HG03095 (cell line): Measurements from ENCODE around the gene CYB5R3.
"Not testable (repeated sequence)": the region's sequence is repeated elsewhere in the genome, so short reads cannot be mapped to it uniquely, and the experiment has no call there.

ENCODE experiments used
- ATAC-seq: cut with Tn5 transposase; IDR thresholded peaks from one replicate; pipeline ENCODE4 v1.9.1; 2021; ENCODE audit warnings: moderate library complexity; ENCODE audit not compliant: unreplicated experiment

Gene CYB5R3

DNA sequence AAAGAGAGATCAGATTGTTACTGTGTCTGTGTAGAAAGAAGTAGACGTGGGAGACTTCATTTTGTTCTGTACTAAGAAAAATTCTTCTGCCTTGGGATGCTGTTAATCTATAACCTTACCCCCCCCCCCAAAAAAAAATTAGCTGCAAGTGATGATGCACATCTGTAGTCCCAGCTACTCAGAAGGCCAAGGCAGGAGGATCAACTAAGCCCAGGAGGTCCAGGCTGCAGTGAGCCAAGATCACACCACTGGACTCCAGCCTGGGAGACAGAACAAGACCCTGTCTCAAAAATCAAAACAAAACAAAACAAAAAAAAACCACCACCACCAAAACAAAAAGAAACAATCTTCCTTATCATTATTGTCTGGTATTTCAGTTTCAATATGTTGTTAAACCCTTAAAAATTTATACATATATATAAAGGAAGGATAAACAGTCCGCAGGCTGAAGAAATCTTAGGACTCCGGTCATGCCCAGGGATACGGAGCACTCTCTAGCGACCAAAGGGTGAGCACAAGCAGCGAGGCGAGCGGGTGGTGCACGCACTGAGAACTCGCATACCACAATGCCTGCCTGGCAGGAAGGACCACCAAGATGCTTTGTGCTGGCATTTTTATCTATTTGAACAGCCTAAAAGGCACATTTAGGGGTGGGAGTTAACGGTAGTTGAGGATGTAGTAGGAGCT, 40.9 kb downstream of the CYB5R3 start:
- no peak for ATAC-seq

DNA sequence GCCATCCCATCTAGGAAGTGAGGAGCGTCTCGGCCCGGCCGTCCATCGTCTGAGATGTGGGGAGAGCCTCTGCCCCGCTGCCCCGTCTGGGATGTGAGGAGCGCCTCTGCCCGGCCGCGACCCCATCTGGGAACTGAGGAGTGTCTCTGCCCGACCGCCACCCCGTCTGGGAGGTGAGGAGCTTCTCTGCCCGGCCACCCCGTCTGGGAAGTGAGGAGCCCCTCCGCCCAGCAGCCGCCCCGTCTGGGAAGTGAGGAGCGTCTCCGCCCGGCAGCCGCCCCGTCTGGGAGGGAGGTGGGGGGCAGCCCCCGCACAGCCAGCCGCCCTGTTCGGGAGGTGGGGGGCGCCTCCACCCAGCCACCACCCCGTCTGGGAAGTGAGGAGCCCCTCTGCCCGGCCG, 41.6 kb downstream of the CYB5R3 start:
- not testable (repeated sequence) for ATAC-seq

DNA sequence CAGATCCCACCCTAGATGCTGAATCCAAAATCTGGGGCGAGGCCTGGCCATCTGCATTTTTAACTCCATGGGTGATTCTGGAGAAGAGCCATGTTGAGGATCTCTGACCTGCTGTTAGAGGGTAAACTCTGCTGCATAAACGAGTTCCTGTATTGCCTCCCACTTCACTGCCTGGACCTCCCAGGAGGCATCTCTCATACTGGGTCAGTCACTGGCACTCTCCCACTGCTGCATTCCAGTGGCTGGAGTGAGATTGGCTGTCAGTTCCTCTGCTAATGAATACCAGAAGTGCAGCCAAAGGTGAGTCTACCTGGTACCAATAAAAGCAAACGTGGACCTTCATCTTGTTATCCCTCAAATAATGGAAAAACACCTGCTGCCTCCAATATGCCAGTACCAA, 44.8 kb downstream of the CYB5R3 start:
- no peak for ATAC-seq

DNA sequence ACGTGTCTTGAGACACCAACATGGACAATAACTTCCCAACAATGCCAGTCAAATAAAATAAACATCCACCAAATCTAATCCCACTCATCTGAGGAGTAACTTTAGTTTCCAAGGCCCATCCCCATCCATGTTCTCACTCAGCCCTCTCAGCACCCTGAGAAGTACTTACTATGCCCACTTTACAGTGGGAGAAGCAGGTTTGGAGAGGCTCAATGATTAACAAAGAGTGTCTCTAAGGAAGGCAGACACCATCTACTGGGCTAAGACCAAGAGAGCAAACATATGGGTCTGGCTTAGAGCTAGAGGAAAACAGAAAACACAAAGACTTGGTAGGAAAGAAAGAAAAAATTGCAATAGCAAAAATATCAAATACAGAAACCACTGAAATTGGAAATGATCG, 45.8 kb downstream of the CYB5R3 start:
- ATAC-seq = no peak

DNA sequence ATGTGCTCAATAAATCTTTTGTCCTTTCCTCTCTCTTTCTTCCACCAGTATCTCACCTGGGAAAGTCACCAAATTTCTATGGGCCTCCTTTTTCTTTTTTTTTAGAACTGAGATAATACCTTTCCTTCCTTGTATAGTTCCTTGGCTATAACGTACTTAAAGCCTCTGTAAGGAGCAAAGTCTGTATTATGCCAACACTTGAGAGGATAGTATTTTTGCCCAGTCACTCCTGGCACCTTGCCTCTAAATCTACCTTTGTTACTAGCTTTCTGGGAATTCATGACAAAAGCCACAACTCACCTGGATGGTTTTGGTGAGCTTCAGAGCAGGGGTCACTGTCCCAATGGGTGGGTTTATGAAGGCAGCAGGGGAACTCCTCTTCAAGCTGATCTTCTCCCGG, 46.7 kb downstream of the CYB5R3 start:
- no peak for ATAC-seq

- ATAC-seq = no peak
Measured at GRCh38 chr22:42601879-42602465, 47.2 kb downstream of the CYB5R3 start.

GRCh38 chr22:42596863-42597530, 52.2 kb downstream of the CYB5R3 start:
- ATAC-seq = no peak

GRCh38 chr22:42596336-42596735, 52.9 kb downstream of the CYB5R3 start:
- no peak for ATAC-seq

DNA sequence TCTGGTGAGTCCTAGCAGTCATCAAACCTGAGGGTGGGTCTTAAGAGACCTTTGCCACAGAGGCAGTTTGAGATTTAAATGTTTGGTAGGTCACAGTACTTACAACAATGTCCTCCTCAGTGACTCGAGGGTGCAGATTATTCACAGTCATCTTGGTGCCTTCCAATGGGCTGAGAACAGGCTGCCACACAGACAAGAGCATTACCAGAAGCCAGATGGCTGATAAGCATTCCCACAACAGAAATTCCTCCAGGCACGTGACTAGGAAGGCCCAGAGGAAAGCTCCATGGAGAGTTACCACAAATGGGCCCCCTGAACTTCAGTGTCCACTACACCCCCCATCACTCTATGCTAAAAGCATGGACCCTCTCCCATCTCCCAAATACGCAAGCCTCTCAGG, 53.8 kb downstream of the CYB5R3 start:
- no peak for ATAC-seq

- no peak for ATAC-seq
Measured at GRCh38 chr22:42591987-42592386, 57.2 kb downstream of the CYB5R3 start.

- no peak for ATAC-seq
Measured at GRCh38 chr22:42587588-42588175, 61.5 kb downstream of the CYB5R3 start.

DNA sequence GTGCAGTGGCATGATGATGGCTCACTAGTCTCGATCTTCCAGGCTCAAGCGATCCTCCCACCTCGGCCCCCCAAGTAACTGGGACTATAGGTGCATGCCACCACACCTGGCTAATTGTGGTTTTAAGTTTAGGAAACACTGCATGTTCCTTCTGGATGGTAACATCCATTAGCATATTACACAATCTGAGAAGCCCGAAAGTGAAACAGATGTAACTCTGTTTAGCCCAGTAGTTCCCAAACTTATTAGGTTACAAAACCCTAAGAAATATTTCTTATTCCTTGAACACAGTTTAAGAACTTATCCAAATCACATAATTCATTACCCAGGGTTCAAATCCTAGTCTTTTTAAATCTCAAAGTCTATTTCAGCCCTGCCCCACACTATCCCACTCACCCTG, 62.8 kb downstream of the CYB5R3 start:
- ATAC-seq = no peak

DNA sequence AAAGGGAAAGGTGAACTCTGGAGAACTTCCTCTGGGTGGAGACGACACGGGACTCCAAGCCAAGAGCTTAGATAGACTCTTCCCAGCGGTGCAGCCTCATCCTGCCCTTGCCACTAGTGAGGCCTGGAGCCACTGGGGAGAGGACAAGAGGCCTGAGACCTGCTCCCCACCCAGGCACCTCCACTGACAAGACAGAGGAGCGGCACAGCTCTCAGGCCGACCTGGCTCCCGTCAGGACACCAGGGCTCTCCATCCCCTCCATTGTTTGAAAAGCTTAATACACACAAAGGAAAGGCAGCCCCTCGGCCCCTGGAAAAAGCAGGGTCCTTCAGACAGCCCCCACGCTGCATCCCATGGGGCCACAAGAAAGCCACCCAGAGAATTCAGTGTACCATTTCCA, 64.1 kb downstream of the CYB5R3 start:
- ATAC-seq = no peak

DNA sequence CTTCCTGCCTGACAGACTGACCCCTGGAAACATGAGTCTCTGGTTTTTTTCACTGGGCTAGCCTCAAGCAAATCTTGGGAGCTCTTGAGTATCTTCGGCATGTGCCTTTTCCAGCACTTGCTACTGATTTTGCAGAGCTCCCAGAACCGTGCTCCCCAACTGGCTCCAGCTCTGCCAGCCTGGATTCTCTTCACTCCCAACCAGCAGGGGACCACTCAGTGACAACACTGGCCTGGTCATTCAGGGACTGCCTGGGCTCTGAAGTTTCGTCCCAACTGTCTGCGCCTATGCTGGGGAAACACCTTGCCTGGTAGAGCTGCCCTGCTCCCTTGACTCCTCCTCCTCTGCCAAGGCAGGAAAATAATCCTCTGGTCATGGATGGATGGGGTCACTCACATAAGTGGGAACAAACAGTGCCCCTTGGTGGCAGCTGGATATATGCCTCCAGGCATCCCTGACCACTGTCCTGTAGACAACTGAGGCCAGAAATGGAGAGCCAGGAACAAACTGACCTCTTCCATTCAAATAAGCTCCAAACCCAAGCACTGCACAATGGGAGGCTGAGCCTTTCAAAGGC, 64.7 kb downstream of the CYB5R3 start:
- no peak for ATAC-seq

GRCh38 chr22:42582987-42583386, 66.2 kb downstream of the CYB5R3 start:
- ATAC-seq = no peak

DNA sequence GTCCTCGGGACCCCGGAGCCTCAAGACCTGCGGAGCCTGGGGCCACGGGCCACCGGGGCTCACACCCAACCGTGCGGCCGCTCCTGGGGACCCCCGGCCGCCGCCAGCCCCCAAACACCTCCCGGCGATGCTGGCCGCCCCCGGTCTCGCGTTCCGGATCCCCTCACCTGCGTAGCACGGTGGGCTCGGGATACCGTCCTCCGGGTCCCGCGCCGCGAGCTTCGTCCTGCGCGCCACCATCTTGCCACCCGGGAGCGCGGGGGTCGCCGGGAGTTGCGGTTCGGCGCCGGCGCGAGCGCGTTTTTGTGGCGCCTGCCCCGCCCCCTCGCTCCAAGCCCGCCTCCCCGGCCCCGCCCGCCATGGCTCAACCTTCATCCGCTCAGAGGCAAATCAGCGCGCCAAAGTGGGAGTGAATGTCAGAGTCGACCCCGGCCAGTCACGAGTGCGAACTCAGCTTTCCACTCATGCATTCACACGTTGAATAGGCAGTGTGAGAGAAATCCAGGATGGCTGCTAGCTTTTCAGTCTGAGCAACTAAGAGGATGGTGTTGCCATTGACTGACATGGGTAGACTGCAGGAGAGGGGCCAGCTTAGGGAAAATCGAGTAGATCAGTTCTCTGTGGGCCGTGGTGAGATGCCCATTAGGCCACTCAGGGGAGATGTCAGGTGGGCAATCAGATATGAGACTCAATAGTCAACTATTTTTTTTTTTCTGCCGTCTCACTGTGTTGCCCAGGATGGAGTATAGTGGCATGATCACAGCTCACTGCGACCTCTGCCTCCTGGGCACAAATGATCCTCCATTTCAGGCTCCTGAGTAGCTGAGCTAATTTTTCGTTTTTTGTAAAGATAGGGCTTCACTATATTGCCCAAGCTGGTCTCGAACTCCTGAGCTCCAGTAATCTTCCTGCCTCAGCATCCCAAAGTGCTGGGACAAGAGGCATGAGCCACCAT, 67.2 kb downstream of the CYB5R3 start:
- no peak for ATAC-seq

DNA sequence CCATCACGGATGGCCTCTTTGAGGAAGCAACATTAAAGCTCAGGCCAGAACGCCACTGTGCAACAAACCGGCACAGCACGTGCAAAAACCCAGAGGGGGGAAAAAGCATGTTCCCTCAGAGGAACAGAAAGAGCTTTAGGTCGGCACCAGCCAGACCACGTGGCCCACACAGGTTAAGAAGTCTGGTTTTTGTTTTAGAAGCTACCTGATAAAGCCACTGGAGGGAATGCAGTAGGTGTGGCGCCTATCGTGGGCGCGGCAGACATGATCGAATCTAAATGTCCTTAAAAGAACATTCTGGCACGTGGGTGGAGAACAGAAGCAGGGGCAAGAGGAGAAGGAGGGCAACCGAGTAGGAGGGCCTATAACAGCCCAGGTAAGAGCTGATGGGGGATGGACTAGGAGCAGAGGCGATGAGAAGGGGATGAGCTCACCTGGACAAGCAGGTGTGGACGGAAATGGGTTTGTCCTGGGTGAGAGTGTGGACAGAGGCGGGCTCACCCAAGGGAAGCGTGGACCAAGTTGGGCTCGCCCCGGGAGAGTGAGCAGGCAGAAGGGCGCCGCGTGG, 67.9 kb downstream of the CYB5R3 start:
- not testable (repeated sequence) for ATAC-seq

DNA sequence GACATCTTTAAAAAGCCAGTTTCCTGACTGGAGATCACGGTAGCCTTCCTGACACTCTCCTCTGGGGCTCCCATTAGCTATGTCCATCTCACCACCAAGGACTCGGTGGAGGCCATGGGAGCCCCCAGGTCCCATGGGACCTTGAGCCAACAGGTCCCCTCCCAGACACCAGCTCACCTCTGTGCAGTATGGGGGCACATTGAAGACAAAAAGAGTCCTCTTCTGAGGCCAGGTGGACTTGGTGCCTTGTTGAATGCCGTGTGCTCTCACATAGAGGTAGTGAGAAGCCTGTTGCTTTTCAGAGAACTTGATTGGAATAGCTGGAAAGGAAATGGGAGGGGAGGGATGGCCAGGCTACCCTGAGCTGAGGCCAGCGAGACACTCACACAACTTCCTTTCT, 69.2 kb downstream of the CYB5R3 start:
- ATAC-seq = not testable (repeated sequence)

- ATAC-seq = no peak
Measured at GRCh38 chr22:42577623-42578240, 71.5 kb downstream of the CYB5R3 start.

DNA sequence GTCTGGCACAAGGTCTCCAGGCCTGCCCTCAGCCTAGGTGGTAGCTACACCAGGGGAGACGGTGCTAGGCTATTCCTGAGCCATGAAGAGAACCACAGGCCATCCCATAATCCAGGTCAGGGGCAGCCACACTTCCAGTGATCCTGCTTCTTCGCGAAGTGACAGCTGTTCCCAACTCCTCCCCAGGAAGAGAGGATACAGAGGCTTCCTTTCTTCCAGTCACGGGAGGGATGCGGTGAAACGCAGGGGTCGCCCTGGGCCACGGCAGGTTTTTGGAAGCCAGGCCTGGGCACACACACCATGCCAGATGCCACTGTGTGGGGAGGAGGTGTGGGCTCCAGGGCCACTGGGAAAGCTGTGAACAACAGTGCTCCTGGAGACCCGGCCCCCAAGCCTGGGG, 72.1 kb downstream of the CYB5R3 start:
- not testable (repeated sequence) for ATAC-seq
